Endodermal cell (in vitro differentiated cells): ENCODE measurements around the gene NCOA3. TPM values are rescaled to one million over a fixed set of nuclear protein-coding genes. Genes with fewer than 3 reads are reported as not detected.
"Not testable (repeated sequence)": the region's sequence is repeated elsewhere in the genome, so short reads cannot be mapped to it uniquely, and the experiment has no call there.

ENCODE experiments used
- DNase-seq: peaks from one replicate; pipeline ENCODE4 v3.0.0-alpha.2; 2017
- H3K27ac ChIP-seq: 2 replicates; pipeline ENCODE4 v1.5.1; 2013; ENCODE audit warnings: mild to moderate bottlenecking, low read depth, low read length, moderate library complexity
- H3K27me3 ChIP-seq: 2 replicates; pipeline ENCODE4 v1.6.1; 2013; ENCODE audit warnings: mild to moderate bottlenecking, low read length, moderate library complexity; ENCODE audit not compliant: insufficient read depth, control insufficient read depth, poor library complexity, severe bottlenecking
- H3K36me3 ChIP-seq: 2 replicates; pipeline ENCODE4 v1.7.0; 2013; ENCODE audit warnings: mild to moderate bottlenecking, low read length, moderate library complexity; ENCODE audit not compliant: control insufficient read depth, insufficient read depth
- H3K4me1 ChIP-seq: one replicate; pipeline ENCODE4 v1.7.0; 2013; ENCODE audit warnings: low read length; ENCODE audit not compliant: control insufficient read depth, insufficient read depth
- H3K4me3 ChIP-seq: 2 replicates; pipeline ENCODE4 v1.5.1; 2013; ENCODE audit warnings: mild to moderate bottlenecking, low read length, moderate library complexity
- H3K9ac ChIP-seq: 2 replicates; pipeline ENCODE4 v1.6.1; 2013; ENCODE audit warnings: mild to moderate bottlenecking, low read length, moderate library complexity; ENCODE audit not compliant: poor library complexity, severe bottlenecking; ENCODE audit errors: extremely low read depth
- H3K9me3 ChIP-seq: 2 replicates; pipeline ENCODE4 v1.6.1; 2013; ENCODE audit warnings: mild to moderate bottlenecking, low read length, moderate library complexity; ENCODE audit not compliant: control insufficient read depth
- H3K27ac Mint-ChIP-seq: 2 replicates; pipeline ENCODE4 v1.8.0; 2020; ENCODE audit warnings: mixed read lengths
- H3K27me3 Mint-ChIP-seq: 2 replicates; pipeline ENCODE4 v1.8.0; 2021; ENCODE audit warnings: mild to moderate bottlenecking, mixed read lengths; ENCODE audit not compliant: insufficient read depth
- H3K36me3 Mint-ChIP-seq: 2 replicates; pipeline ENCODE4 v1.8.0; 2020; ENCODE audit warnings: low read depth, mixed read lengths
- H3K4me1 Mint-ChIP-seq: 2 replicates; pipeline ENCODE4 v1.8.0; 2020; ENCODE audit warnings: mixed read lengths
- H3K4me3 Mint-ChIP-seq: 2 replicates; pipeline ENCODE4 v1.8.0; 2020; ENCODE audit warnings: mild to moderate bottlenecking, moderate library complexity, mixed read lengths
- H3K9me3 Mint-ChIP-seq: 2 replicates; pipeline ENCODE4 v1.8.0; 2020; ENCODE audit warnings: mild to moderate bottlenecking, mixed read lengths
- WGBS, 2 experiments: methylation state at CpG; one replicate each; pipeline versions ENCODE4 v1.1.5 to v1.1.7; 2013; ENCODE audit warnings: missing lambda C conversion rate in 2 of 2, mixed read lengths in 1 of 2; ENCODE audit not compliant: insufficient coverage in 1 of 2, insufficient read length in 1 of 2; 5-methylcytosine and 5-hydroxymethylcytosine counted together
- total RNA-seq, 2 donors: library from RNA; stranded (reverse); fragmentation: NEBNext Ultra II Directional in 1 of 2; extraction: Animal tissue kit (Norgen Biotek cat#: 25700) in 1 of 2; gene quantifications; 2 replicates in 1 of 2; 3 replicates in 1 of 2; pipeline ENCODE4 v1.2.1, GENCODE V29; 2021
- TF ChIP-seq, protein P1 (sequence below): fragments of 200-600 bp; sonication (generic); conservative IDR thresholded peaks from 2 replicates; pipeline ENCODE4 v1.5.0; 2021; ENCODE audit warnings: antibody characterized with exemption, mild to moderate bottlenecking

NCOA3 gene
- total RNA-seq, 2 donors from 2014 or later, result 38.6 TPM

DNA sequence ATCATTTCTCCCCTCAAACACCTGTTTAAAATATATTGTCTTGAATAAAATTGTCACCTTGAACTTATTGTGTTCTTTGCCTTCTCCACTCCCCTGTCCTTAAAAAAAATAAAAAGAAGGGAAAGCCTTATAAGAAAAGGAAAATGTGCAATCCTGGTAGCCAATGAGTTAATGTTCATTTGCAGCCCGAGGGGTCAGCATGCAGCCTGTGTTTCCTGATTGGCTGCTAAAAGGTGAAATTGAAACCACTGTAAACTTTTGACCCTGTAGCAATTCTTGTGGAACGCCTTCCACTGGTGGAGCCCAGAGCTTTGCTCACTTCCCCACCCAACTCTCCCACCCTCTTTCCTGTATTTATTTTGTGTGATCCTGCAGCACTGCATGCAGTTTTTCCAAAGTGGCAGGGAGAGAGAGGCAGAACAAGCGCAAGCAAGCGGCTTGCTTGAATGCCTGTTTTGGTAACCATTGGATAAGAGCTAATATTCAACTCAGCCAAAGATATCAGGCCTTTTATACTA lies 74.9 kb downstream of the NCOA3 start:
- peak; percentile 61 for DNase-seq
- H3K36me3 Mint-ChIP-seq, result peaks cover 6% of the 10 kb centered on the region
- H3K4me1 ChIP-seq, result peaks cover 9% of the 10 kb centered on the region
- peaks cover 4% of the 10 kb centered on the region for H3K36me3 ChIP-seq
- H3K9me3 Mint-ChIP-seq, result peaks cover 7% of the 10 kb centered on the region
- no peak overlapping the region for H3K27ac ChIP-seq
- H3K27me3 Mint-ChIP-seq, result no peaks in the 10 kb centered on the region
- H3K4me3 ChIP-seq, result no peak overlapping the region
- peaks cover 9% of the 10 kb centered on the region for H3K9me3 ChIP-seq
- H3K4me3 Mint-ChIP-seq, result no peak overlapping the region
- TF ChIP-seq, protein P1, sequence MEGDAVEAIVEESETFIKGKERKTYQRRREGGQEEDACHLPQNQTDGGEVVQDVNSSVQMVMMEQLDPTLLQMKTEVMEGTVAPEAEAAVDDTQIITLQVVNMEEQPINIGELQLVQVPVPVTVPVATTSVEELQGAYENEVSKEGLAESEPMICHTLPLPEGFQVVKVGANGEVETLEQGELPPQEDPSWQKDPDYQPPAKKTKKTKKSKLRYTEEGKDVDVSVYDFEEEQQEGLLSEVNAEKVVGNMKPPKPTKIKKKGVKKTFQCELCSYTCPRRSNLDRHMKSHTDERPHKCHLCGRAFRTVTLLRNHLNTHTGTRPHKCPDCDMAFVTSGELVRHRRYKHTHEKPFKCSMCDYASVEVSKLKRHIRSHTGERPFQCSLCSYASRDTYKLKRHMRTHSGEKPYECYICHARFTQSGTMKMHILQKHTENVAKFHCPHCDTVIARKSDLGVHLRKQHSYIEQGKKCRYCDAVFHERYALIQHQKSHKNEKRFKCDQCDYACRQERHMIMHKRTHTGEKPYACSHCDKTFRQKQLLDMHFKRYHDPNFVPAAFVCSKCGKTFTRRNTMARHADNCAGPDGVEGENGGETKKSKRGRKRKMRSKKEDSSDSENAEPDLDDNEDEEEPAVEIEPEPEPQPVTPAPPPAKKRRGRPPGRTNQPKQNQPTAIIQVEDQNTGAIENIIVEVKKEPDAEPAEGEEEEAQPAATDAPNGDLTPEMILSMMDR, result no peak
- 37% methylated on average over 4 of the region's 4 CpGs; no CpG with 5 or more reads in 1 of the 2 experiments for WGBS, 2 experiments
- no peak overlapping the region for H3K9ac ChIP-seq
- H3K4me1 Mint-ChIP-seq, result peaks cover 38% of the 10 kb centered on the region
- H3K27ac Mint-ChIP-seq, result no peak overlapping the region
- no peaks in the 10 kb centered on the region for H3K27me3 ChIP-seq

DNA sequence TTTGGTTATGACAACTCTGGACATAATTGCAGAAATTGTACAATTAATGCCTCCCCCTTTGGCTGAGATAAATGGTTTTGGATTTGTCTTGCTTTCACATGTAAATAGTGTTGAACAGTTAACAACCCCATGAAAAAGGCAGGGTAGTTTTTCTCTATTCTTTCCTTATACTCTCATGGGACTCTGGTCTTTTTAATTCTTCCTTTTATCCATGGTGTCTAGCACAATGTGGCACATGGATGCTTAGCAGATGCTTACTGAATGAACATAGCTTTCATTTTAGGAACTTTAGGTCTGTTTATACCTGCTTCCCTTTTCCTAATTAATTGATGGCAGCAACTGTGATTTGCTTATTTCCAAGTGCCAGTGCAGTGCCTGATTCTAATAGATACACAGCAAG lies 75.6 kb downstream of the NCOA3 start:
- no peaks in the 10 kb centered on the region for H3K27me3 ChIP-seq
- Mint-ChIP-seq H3K27ac (no peak overlapping the region), H3K9me3 (no peaks in the 10 kb centered on the region), H3K4me1 (peaks cover 38% of the 10 kb centered on the region), H3K36me3 (no peaks in the 10 kb centered on the region), H3K27me3 (no peaks in the 10 kb centered on the region), H3K4me3 (no peak overlapping the region)
- DNase-seq, result no peak
- no peak overlapping the region for H3K4me3 ChIP-seq
- H3K9me3 ChIP-seq, result peaks cover 2% of the 10 kb centered on the region
- TF ChIP-seq, protein P1, result no peak
- H3K36me3 ChIP-seq, result peaks cover 5% of the 10 kb centered on the region
- no peak overlapping the region for H3K9ac ChIP-seq
- H3K4me1 ChIP-seq, result peaks cover 9% of the 10 kb centered on the region
- no peak overlapping the region for H3K27ac ChIP-seq

DNA sequence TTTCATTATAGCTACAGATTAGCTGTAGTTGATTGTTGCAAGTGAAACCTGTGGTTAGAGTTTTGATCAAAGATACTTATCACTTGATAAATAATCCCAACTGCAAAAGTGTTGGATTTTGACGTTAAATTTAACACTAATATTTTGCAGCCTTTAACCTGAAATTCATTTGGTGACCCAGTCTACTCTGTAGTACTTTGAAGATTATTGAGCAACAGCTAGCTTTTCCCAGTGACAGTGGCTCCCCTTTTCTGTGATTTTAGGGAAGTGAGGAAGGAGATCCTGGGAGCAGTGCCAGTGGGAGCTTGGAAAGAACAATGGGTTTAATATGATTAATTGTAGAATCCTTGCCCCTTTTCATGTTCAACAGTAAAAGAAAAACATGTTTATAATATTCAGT lies 76.9 kb downstream of the NCOA3 start:
- no peaks in the 10 kb centered on the region for H3K36me3 Mint-ChIP-seq
- H3K4me3 ChIP-seq, result no peak overlapping the region
- H3K36me3 ChIP-seq, result peaks cover 11% of the 10 kb centered on the region
- no peaks in the 10 kb centered on the region for H3K27me3 ChIP-seq
- TF ChIP-seq, protein P1, result no peak
- peaks cover 27% of the 10 kb centered on the region for H3K4me1 Mint-ChIP-seq
- H3K9me3 ChIP-seq, result no peaks in the 10 kb centered on the region
- WGBS, 2 experiments, result 85 to 100% methylated on average over 1 of the region's 1 CpG
- DNase-seq, result no peak
- H3K9ac ChIP-seq, result no peak overlapping the region
- H3K27me3 Mint-ChIP-seq, result no peaks in the 10 kb centered on the region
- H3K4me1 ChIP-seq, result peaks cover 7% of the 10 kb centered on the region
- no peak overlapping the region for H3K4me3 Mint-ChIP-seq
- H3K27ac Mint-ChIP-seq, result no peak overlapping the region
- no peak overlapping the region for H3K27ac ChIP-seq
- no peaks in the 10 kb centered on the region for H3K9me3 Mint-ChIP-seq

DNA sequence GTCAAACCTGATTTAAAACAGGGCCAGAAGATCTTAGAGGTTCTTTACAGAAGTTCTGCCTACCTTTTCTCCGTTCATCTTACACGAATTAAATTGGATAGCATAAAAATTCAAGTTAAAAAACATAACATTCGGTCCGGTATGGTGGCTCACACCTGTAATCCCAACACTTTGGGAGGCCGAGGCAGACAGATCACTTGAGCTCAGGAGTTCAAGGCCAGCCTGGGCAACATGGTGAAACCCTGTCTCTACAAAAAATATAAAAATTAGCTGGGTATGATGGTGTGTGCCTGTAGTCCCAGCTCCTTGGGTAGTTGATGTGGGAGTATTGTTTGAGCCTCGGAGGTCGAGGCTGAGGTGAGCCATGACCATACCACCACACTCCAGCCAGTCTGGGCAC lies 79.0 kb downstream of the NCOA3 start:
- WGBS, 2 experiments, result 92 to 93% methylated on average over 3 to 4 of the region's 7 CpGs
- H3K9ac ChIP-seq, H3K27me3 Mint-ChIP-seq, H3K4me3 Mint-ChIP-seq, H3K27ac ChIP-seq, H3K4me1 ChIP-seq, H3K36me3 Mint-ChIP-seq, H3K27me3 ChIP-seq, DNase-seq, H3K9me3 ChIP-seq, H3K9me3 Mint-ChIP-seq, H3K4me3 ChIP-seq, H3K27ac Mint-ChIP-seq: not testable (repeated sequence)
- H3K4me1 Mint-ChIP-seq, result peaks cover 14% of the 10 kb centered on the region
- H3K36me3 ChIP-seq, result peaks cover 19% of the 10 kb centered on the region
